Measurements from ENCODE around the gene PKP2.

PKP2 gene

GRCh38 chr12:32860192-32860591 lies 36.4 kb downstream of the PKP2 start:
- no peak for DNase-seq

GRCh38 chr12:32859389-32859788 lies 37.2 kb downstream of the PKP2 start:
- no peak for DNase-seq

- DNase-seq: no peak
Observed at GRCh38 chr12:32854716-32855115, 41.9 kb downstream of the PKP2 start.

GRCh38 chr12:32854097-32854496 lies 42.5 kb downstream of the PKP2 start:
- DNase-seq: no peak

- no peak for DNase-seq
Observed at GRCh38 chr12:32847287-32847686, 49.3 kb downstream of the PKP2 start.

- no peak for DNase-seq
Observed at GRCh38 chr12:32846053-32846452, 50.5 kb downstream of the PKP2 start.

GRCh38 chr12:32843528-32844095 lies 53.0 kb downstream of the PKP2 start:
- no peak for DNase-seq

GRCh38 chr12:32841061-32841460 lies 55.5 kb downstream of the PKP2 start:
- no peak for DNase-seq

GRCh38 chr12:32839828-32840227 lies 56.7 kb downstream of the PKP2 start:
- no peak for DNase-seq

- no peak for DNase-seq
Observed at GRCh38 chr12:32837974-32838373, 58.6 kb downstream of the PKP2 start.

- DNase-seq: no peak
Observed at GRCh38 chr12:32836710-32837109, 59.9 kb downstream of the PKP2 start.

- no peak for DNase-seq
Observed at GRCh38 chr12:32834122-32834521, 62.5 kb downstream of the PKP2 start.

- DNase-seq: no peak
Observed at GRCh38 chr12:32828552-32828951, 68.0 kb downstream of the PKP2 start.

GRCh38 chr12:32828120-32828519 lies 68.5 kb downstream of the PKP2 start:
- DNase-seq: no peak

GRCh38 chr12:32826807-32827412 lies 69.7 kb downstream of the PKP2 start:
- no peak for DNase-seq

- DNase-seq: no peak
Observed at GRCh38 chr12:32824596-32824995, 72.0 kb downstream of the PKP2 start.

- DNase-seq: no peak
Observed at GRCh38 chr12:32822344-32822743, 74.2 kb downstream of the PKP2 start.

- DNase-seq: no peak
Observed at GRCh38 chr12:32821710-32822109, 74.9 kb downstream of the PKP2 start.

GRCh38 chr12:32821293-32821692 lies 75.3 kb downstream of the PKP2 start:
- DNase-seq: no peak

GRCh38 chr12:32820376-32820931 lies 76.1 kb downstream of the PKP2 start:
- no peak for DNase-seq

- DNase-seq: no peak
Observed at GRCh38 chr12:32819424-32819823, 77.2 kb downstream of the PKP2 start.

GRCh38 chr12:32811686-32812392 lies 84.7 kb downstream of the PKP2 start:
- no peak for DNase-seq

- DNase-seq: no peak
Observed at GRCh38 chr12:32809846-32810245, 86.7 kb downstream of the PKP2 start.

GRCh38 chr12:32809196-32809595 lies 87.4 kb downstream of the PKP2 start:
- no peak for DNase-seq

Measured in NCI-H146 (cell line).